Effector memory CD8-positive, alpha-beta T cell (primary cell): ENCODE results near the gene FOS.
"Not testable (repeated sequence)": the region's sequence is repeated elsewhere in the genome, so short reads cannot be mapped to it uniquely, and the experiment has no call there.

Source experiments
- ATAC-seq: fragments of 150-1000 bp; cut with Tn5 transposase; replicated peaks from 2 replicates; pipeline ENCODE4 v1.10.0; 2021; ENCODE audit warnings: mild to moderate bottlenecking, moderate library complexity
- DNase-seq, 3 experiments: peaks; one replicate each; pipeline ENCODE4 v3.0.0; 2021
- H3K27ac Mint-ChIP-seq, 2 donors: one replicate each; pipeline ENCODE4 v1.8.0; 2022; ENCODE audit warnings: mild to moderate bottlenecking in 2 of 2, mixed read lengths in 2 of 2, moderate library complexity in 2 of 2
- H3K27me3 Mint-ChIP-seq, 2 donors: one replicate each; pipeline ENCODE4 v1.8.0; 2022; ENCODE audit warnings: mixed read lengths in 2 of 2
- H3K36me3 Mint-ChIP-seq: one replicate; pipeline ENCODE4 v1.8.0; 2022; ENCODE audit warnings: mild to moderate bottlenecking, moderate library complexity, mixed read lengths; ENCODE audit not compliant: insufficient read depth
- H3K4me1 Mint-ChIP-seq, 2 donors: one replicate each; pipeline ENCODE4 v1.8.0; 2022; ENCODE audit warnings: low read depth in 2 of 2, mixed read lengths in 2 of 2
- H3K4me3 Mint-ChIP-seq, 2 donors: one replicate each; pipeline ENCODE4 v1.8.0; 2022; ENCODE audit warnings: mild to moderate bottlenecking in 2 of 2, mixed read lengths in 2 of 2, moderate library complexity in 2 of 2
- H3K9me3 Mint-ChIP-seq, 2 donors: one replicate each; pipeline ENCODE4 v1.8.0; 2022; ENCODE audit warnings: mixed read lengths in 2 of 2
- total RNA-seq, 9 experiments: gene quantifications; one replicate each; lab custom pipeline; 2026; lab: John Stamatoyannopoulos, UW

FOS gene
- 29.7 to 8,360 (median 64.1) reads per million in 9 experiments for total RNA-seq

- H3K36me3 Mint-ChIP-seq = peaks cover 92% of the 10 kb centered on the region
- H3K27me3 Mint-ChIP-seq = peaks cover 26 to 43% of the 10 kb centered on the region in 2 donors
- peaks cover 51 to 55% of the 10 kb centered on the region in 2 donors for H3K4me1 Mint-ChIP-seq
- H3K9me3 Mint-ChIP-seq = no peaks in the 10 kb centered on the region
- ATAC-seq (peak; percentile 56), DNase-seq (peak; percentile 91 to 96 (median 92))
- H3K27ac Mint-ChIP-seq = peak within 1 kb of the TSS; percentile 99 to 100
- peak within 1 kb of the TSS; percentile 93 for H3K4me3 Mint-ChIP-seq
These were observed at the start of gene FOS for GRCh38 chr14:75278422-75279152. Gene FOS (plus strand): TSS chr14:75278828. CDS start chr14:75278983, 155 bp downstream.

- H3K27ac Mint-ChIP-seq = peak overlapping the region; percentile 87 to 92
- no peak for ATAC-seq
- no peaks in the 10 kb centered on the region for H3K27me3 Mint-ChIP-seq
- peaks cover 47 to 64% of the 10 kb centered on the region in 2 donors for H3K4me1 Mint-ChIP-seq
- peak overlapping the region; percentile 56 to 60 for H3K4me3 Mint-ChIP-seq
- H3K9me3 Mint-ChIP-seq = no peaks in the 10 kb centered on the region
- H3K36me3 Mint-ChIP-seq = no peaks in the 10 kb centered on the region
- DNase-seq = no peak
These were observed 48.9 kb upstream of the FOS start for GRCh38 chr14:75229661-75230139.

- Mint-ChIP-seq H3K9me3 (no peaks in the 10 kb centered on the region), H3K27me3 (no peaks in the 10 kb centered on the region), H3K27ac (peak overlapping the region; percentile 87 to 92), H3K36me3 (no peaks in the 10 kb centered on the region), H3K4me1 (peaks cover 47 to 64% of the 10 kb centered on the region in 2 donors), H3K4me3 (peak overlapping the region; percentile 56 to 60)
- ATAC-seq (peak; percentile 91), DNase-seq (peak; percentile 66 to 71 (median 67))
These were observed 48.4 kb upstream of the FOS start for GRCh38 chr14:75230140-75230792.

GRCh38 chr14:75231320-75231719, 47.3 kb upstream of the FOS start:
- ATAC-seq (no peak), DNase-seq (no peak)
- Mint-ChIP-seq H3K27me3 (no peaks in the 10 kb centered on the region), H3K4me3 (peak overlapping the region; percentile 9 to 56), H3K36me3 (no peaks in the 10 kb centered on the region), H3K27ac (peak overlapping the region in 1 of 2 donors; percentile 92), H3K4me1 (peaks cover 47 to 63% of the 10 kb centered on the region in 2 donors), H3K9me3 (no peaks in the 10 kb centered on the region)

GRCh38 chr14:75232191-75232590, 46.4 kb upstream of the FOS start:
- peak overlapping the region; percentile 59 to 94 for H3K27ac Mint-ChIP-seq
- DNase-seq (no peak), ATAC-seq (no peak)
- peak overlapping the region in 1 of 2 donors; percentile 19 for H3K4me3 Mint-ChIP-seq
- H3K36me3 Mint-ChIP-seq = no peaks in the 10 kb centered on the region
- peaks cover 47 to 59% of the 10 kb centered on the region in 2 donors for H3K4me1 Mint-ChIP-seq
- H3K27me3 Mint-ChIP-seq = no peaks in the 10 kb centered on the region
- no peaks in the 10 kb centered on the region for H3K9me3 Mint-ChIP-seq

GRCh38 chr14:75232597-75232996, 46.0 kb upstream of the FOS start:
- peak; percentile 49 for ATAC-seq
- Mint-ChIP-seq H3K9me3 (no peaks in the 10 kb centered on the region), H3K4me3 (peak overlapping the region in 1 of 2 donors; percentile 19), H3K27ac (peak overlapping the region; percentile 20 to 94), H3K27me3 (no peaks in the 10 kb centered on the region), H3K4me1 (peaks cover 50 to 55% of the 10 kb centered on the region in 2 donors), H3K36me3 (no peaks in the 10 kb centered on the region)
- peak; percentile 14 to 56 (median 25) for DNase-seq

GRCh38 chr14:75234173-75235115, 44.2 kb upstream of the FOS start:
- no peak overlapping the region for H3K27ac Mint-ChIP-seq
- H3K36me3 Mint-ChIP-seq = no peaks in the 10 kb centered on the region
- peaks cover 37 to 38% of the 10 kb centered on the region in 2 donors for H3K4me1 Mint-ChIP-seq
- no peak for ATAC-seq
- H3K9me3 Mint-ChIP-seq = no peaks in the 10 kb centered on the region
- no peaks in the 10 kb centered on the region for H3K27me3 Mint-ChIP-seq
- DNase-seq = no peak
- H3K4me3 Mint-ChIP-seq = no peak overlapping the region

- H3K27ac Mint-ChIP-seq, H3K36me3 Mint-ChIP-seq, H3K9me3 Mint-ChIP-seq, DNase-seq, ATAC-seq, H3K4me3 Mint-ChIP-seq, H3K27me3 Mint-ChIP-seq: not testable (repeated sequence)
- peaks cover 30 to 39% of the 10 kb centered on the region in 2 donors for H3K4me1 Mint-ChIP-seq
These were observed 43.4 kb upstream of the FOS start for GRCh38 chr14:75235198-75235597.

- Mint-ChIP-seq H3K27ac (peak overlapping the region in 1 of 2 donors; percentile 46), H3K9me3 (no peaks in the 10 kb centered on the region), H3K27me3 (no peaks in the 10 kb centered on the region), H3K4me3 (no peak overlapping the region), H3K4me1 (peaks cover 20 to 28% of the 10 kb centered on the region in 2 donors), H3K36me3 (no peaks in the 10 kb centered on the region)
- ATAC-seq (no peak), DNase-seq (no peak)
These were observed 42.2 kb upstream of the FOS start for GRCh38 chr14:75236467-75236866.

GRCh38 chr14:75236901-75237419, 41.7 kb upstream of the FOS start:
- ATAC-seq (no peak), DNase-seq (no peak)
- Mint-ChIP-seq H3K4me1 (peaks cover 19 to 26% of the 10 kb centered on the region in 2 donors), H3K27ac (peak overlapping the region in 1 of 2 donors; percentile 46), H3K4me3 (no peak overlapping the region), H3K36me3 (no peaks in the 10 kb centered on the region), H3K9me3 (no peaks in the 10 kb centered on the region), H3K27me3 (no peaks in the 10 kb centered on the region)

GRCh38 chr14:75238756-75239455, 39.7 kb upstream of the FOS start:
- no peaks in the 10 kb centered on the region for H3K27me3 Mint-ChIP-seq
- H3K4me1 Mint-ChIP-seq = peaks cover 9 to 10% of the 10 kb centered on the region in 2 donors
- H3K36me3 Mint-ChIP-seq = no peaks in the 10 kb centered on the region
- ATAC-seq (no peak), DNase-seq (no peak)
- no peak overlapping the region for H3K27ac Mint-ChIP-seq
- no peak overlapping the region for H3K4me3 Mint-ChIP-seq
- no peaks in the 10 kb centered on the region for H3K9me3 Mint-ChIP-seq

- Mint-ChIP-seq H3K27ac (no peak overlapping the region), H3K4me1 (peaks cover 9% of the 10 kb centered on the region in 2 donors), H3K27me3 (no peaks in the 10 kb centered on the region), H3K4me3 (no peak overlapping the region), H3K9me3 (no peaks in the 10 kb centered on the region), H3K36me3 (no peaks in the 10 kb centered on the region)
- no peak for ATAC-seq
- DNase-seq = no peak
These were observed 37.8 kb upstream of the FOS start for GRCh38 chr14:75240781-75241180.
